HepG2 (cell line): ENCODE data around the gene CDK11A. TPM values are rescaled to one million over a fixed set of nuclear protein-coding genes. Genes with fewer than 3 reads are reported as not detected.
"Not testable (repeated sequence)": the region's sequence is repeated elsewhere in the genome, so short reads cannot be mapped to it uniquely, and the experiment has no call there.

Experiments
- ATAC-seq: fragments of 200-7000 bp; cut with Tn5 transposase; 3 replicates; pipeline ENCODE4 v1.9.1; 2020; ENCODE audit warnings: mild to moderate bottlenecking, moderate library complexity
- BruUV-seq: library from RNA; stranded (reverse); fragments of 400-500 nt; replicated peaks from 2 replicates; lab custom pipeline; 2021; lab: Mats Ljungman, UMichigan
- CTCF ChIA-PET: fragments of 300-600 bp; formaldehyde crosslinking; extraction: SDS; loops from one replicate; lab custom pipeline; 2021; ENCODE audit warnings: low total read pairs, inconsistent platforms, low intra/inter-chr PET ratio; lab: Yijun Ruan, JAX
- POLR2A ChIA-PET: fragments of 350-600 bp; sonication (Branson Sonifier 250); formaldehyde crosslinking; loops from one replicate; lab custom pipeline; 2020; ENCODE audit warnings: antibody characterized with exemption, inconsistent platforms; lab: Yijun Ruan, JAX
- DNase-seq: peaks from one replicate; pipeline ENCODE4 v3.0.0-alpha.2; 2015; ENCODE audit warnings: low spot score
- FAIRE-seq: peaks from 3 replicates; lab custom pipeline; 2011; peaks lifted over from hg19 to GRCh38; lab: Jason Lieb, UNC
- H2AFZ ChIP-seq: one replicate; pipeline ENCODE4 v1.6.1; 2011; ENCODE audit warnings: low read length, inconsistent platforms
- H3K27ac ChIP-seq: fragments of 300-600 bp; 3 replicates; pipeline ENCODE4 v1.8.0; 2011; ENCODE audit warnings: mixed run types, mild to moderate bottlenecking, mixed read lengths, low read length, inconsistent platforms; ENCODE audit not compliant: insufficient read depth; ENCODE audit errors: extremely low read length
- H3K27me3 ChIP-seq, 2 experiments: fragments of 200-600 bp in 1 of 2; 2 replicates in 1 of 2; 3 replicates in 1 of 2; pipeline versions ENCODE4 v1.6.0 to v1.8.0; 2011; ENCODE audit warnings: low read length in 2 of 2, mild to moderate bottlenecking in 2 of 2, moderate library complexity in 2 of 2, inconsistent platforms in 1 of 2; ENCODE audit not compliant: insufficient read depth in 2 of 2, control insufficient read depth in 1 of 2
- H3K36me3 ChIP-seq, 2 experiments: fragments of 200-600 bp in 1 of 2; replicated peaks in 1 of 2; 2 replicates in 1 of 2; 3 replicates in 1 of 2; pipeline versions ENCODE4 v1.5.1 to v1.8.0; 2011; ENCODE audit warnings: low read length in 2 of 2, inconsistent platforms in 1 of 2; ENCODE audit not compliant: insufficient read depth in 2 of 2, control insufficient read depth in 1 of 2
- H3K4me1 ChIP-seq: 2 replicates; pipeline ENCODE4 v1.5.1; 2012; ENCODE audit warnings: low read length, inconsistent platforms; ENCODE audit not compliant: insufficient read depth
- H3K4me2 ChIP-seq: 2 replicates; pipeline ENCODE4 v1.6.0; 2011; ENCODE audit warnings: low read depth, low read length, inconsistent platforms
- H3K4me3 ChIP-seq, 3 experiments: fragments of 200-600 bp in 1 of 3; sonication (generic), shearing (Covaris generic) in 1 of 3; replicated peaks in 1 of 3; 2 replicates each; pipeline ENCODE4 v1.5.1; 2011 to 2016; ENCODE audit warnings: low read length in 3 of 3, inconsistent platforms in 2 of 3, low read depth in 2 of 3, mild to moderate bottlenecking in 2 of 3, control low read depth in 1 of 3, mixed read lengths in 1 of 3; ENCODE audit not compliant: insufficient read depth in 1 of 3
- H3K79me2 ChIP-seq: one replicate; pipeline ENCODE4 v1.6.1; 2011; ENCODE audit warnings: low read length, inconsistent platforms; ENCODE audit not compliant: insufficient read depth
- H3K9ac ChIP-seq: 2 replicates; pipeline ENCODE4 v1.6.0; 2011; ENCODE audit warnings: mild to moderate bottlenecking, low read depth, low read length, inconsistent platforms; ENCODE audit not compliant: insufficient read depth
- H3K9me3 ChIP-seq: 2 replicates; pipeline ENCODE4 v1.5.1; 2012; ENCODE audit warnings: mild to moderate bottlenecking, low read length
- H4K20me1 ChIP-seq: 2 replicates; pipeline ENCODE4 v1.6.0; 2011; ENCODE audit warnings: inconsistent platforms, mild to moderate bottlenecking, low read length, moderate library complexity; ENCODE audit not compliant: insufficient read depth
- WGBS: methylation state at CpG from one replicate; pipeline ENCODE4 v1.1.6; 2017; ENCODE audit warnings: low lambda C conversion rate; 5-methylcytosine and 5-hydroxymethylcytosine counted together
- in situ Hi-C: cut with HindIII; loops from 2 replicates; pipeline ENCODE4 v1.10.0; 2017; ENCODE audit warnings: low pct_unique_long_range_greater_than_20kb; ENCODE audit not compliant: extremely low pct_ligation_motif_present
- intact Hi-C: fragments of 100-400 bp; cut with micrococcal nuclease; formaldehyde crosslinking; loops from one replicate; pipeline ENCODE4 v1.10.0; 2022; ENCODE audit not compliant: unreplicated experiment
- polyA plus RNA-seq, 8 experiments: library from polyadenylated mRNA; depleted of rRNA in 3 of 8; stranded (reverse) in 7 of 8; unstranded in 1 of 8; fragments of >200 nt; fragmentation: Illumina TruSeq in 4 of 8; extraction: Trizol in 4 of 8; gene quantifications; 2 replicates each; pipeline versions ENCODE4 v1.2.1 to v1.2.3, GENCODE V29; 2011 to 2016; ENCODE audit warnings: low read depth in 4 of 8, missing spikeins in 1 of 8, mixed read lengths in 1 of 8; ENCODE audit not compliant: insufficient read depth in 1 of 8
- total RNA-seq, 5 experiments: library from RNA; depleted of rRNA; stranded (reverse); fragments of >200 nt; fragmentation: Illumina TruSeq; extraction: Trizol; gene quantifications; 2 replicates each; pipeline ENCODE4 v1.2.3, GENCODE V29; 2016; ENCODE audit warnings: low read depth in 1 of 5

Gene CDK11A
- total and polyA plus RNA-seq, 2 of the 13 experiments (the other 11 are each of a cell fraction or from before 2014, with no cell fraction given), result 11.2 to 17.9 TPM

DNA sequence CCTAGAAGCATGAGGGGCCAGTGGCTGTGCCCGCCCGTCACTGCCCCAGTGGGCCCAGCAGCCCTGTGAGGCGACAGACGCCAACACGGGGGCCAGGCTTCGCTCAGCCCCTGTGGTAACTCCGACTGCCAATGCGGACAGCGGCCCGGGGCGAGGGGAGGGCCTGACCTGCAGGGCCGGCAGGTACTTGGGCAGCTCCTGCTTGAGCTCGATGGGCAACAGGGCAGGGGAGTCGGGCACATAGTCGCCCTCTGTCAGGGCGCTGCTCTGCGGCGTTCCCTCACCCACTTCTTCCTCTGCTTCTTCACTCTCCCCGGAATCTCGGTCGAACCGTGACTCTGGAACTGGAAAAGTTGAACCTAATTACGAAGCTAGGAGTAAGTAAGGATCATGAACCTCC, 16.9 kb downstream of the CDK11A start:
- in situ Hi-C loops, H2AFZ ChIP-seq, POLR2A ChIA-PET, FAIRE-seq, H3K4me1 ChIP-seq, CTCF ChIA-PET, H3K27me3 ChIP-seq, intact Hi-C loops, H3K4me3 ChIP-seq, DNase-seq, BruUV-seq, ATAC-seq, H3K4me2 ChIP-seq, H3K36me3 ChIP-seq, H3K27ac ChIP-seq, H4K20me1 ChIP-seq, H3K79me2 ChIP-seq, H3K9me3 ChIP-seq, H3K9ac ChIP-seq: not testable (repeated sequence)
- 96% methylated on average over 9 of the region's 23 CpGs for WGBS

DNA sequence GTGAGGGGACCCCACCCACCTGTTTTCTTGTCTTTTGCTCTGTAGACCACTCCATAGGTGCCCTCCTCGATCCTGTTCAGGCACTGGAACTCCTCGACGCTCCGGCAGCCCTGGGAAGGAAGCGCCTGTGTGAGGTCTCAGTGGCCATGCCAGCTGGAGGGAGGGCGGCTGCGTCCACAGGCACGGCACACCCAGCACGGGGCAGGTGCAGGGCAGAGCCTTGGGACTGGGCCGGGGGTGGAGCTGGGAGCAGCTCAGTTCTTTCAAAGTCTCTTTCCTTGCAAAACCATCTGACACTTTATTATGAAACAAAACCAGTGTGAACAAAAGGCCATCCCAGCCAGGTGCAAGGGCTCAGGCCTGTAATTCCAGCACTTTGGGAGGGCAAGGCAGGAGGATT, 18.5 kb downstream of the CDK11A start:
- H3K4me1 ChIP-seq, H3K36me3 ChIP-seq, CTCF ChIA-PET, BruUV-seq, H3K9ac ChIP-seq, H3K27ac ChIP-seq, H3K9me3 ChIP-seq, in situ Hi-C loops, POLR2A ChIA-PET, H4K20me1 ChIP-seq, H3K79me2 ChIP-seq, intact Hi-C loops, H3K4me3 ChIP-seq, ATAC-seq, DNase-seq, H3K27me3 ChIP-seq, H2AFZ ChIP-seq, FAIRE-seq, H3K4me2 ChIP-seq: not testable (repeated sequence)
- no CpG with 5 or more reads among the region's 10 CpGs for WGBS

GRCh38 chr1:1704284-1704957, 19.7 kb downstream of the CDK11A start:
- POLR2A ChIA-PET, FAIRE-seq, H4K20me1 ChIP-seq, H3K4me2 ChIP-seq, CTCF ChIA-PET, H3K36me3 ChIP-seq, BruUV-seq, H3K27me3 ChIP-seq, intact Hi-C loops, H3K79me2 ChIP-seq, H3K9ac ChIP-seq, ATAC-seq, H3K9me3 ChIP-seq, H3K4me3 ChIP-seq, H3K27ac ChIP-seq, DNase-seq, in situ Hi-C loops, H3K4me1 ChIP-seq, H2AFZ ChIP-seq: not testable (repeated sequence)
- WGBS, result 97% methylated on average over 12 of the region's 27 CpGs
